HEK293 (cell line): ENCODE data around the gene SAMD11.

Experiments used
- MZF1 ChIP-seq: fragments of 450-650 bp; formaldehyde crosslinking; IDR thresholded peaks from 2 replicates; pipeline ENCODE4 v1.5.1; 2017; ENCODE audit warnings: missing biosample characterization, missing genetic modification characterization, borderline replicate concordance
- REPIN1 ChIP-seq: fragments of 450-650 bp; formaldehyde crosslinking; IDR thresholded peaks from 2 replicates; pipeline ENCODE4 v1.5.1; 2017; ENCODE audit warnings: missing biosample characterization, missing genetic modification characterization, low read depth
- TSHZ1 ChIP-seq: fragments of 450-650 bp; formaldehyde crosslinking; IDR thresholded peaks from 2 replicates; pipeline ENCODE4 v1.5.1; 2016; ENCODE audit warnings: missing biosample characterization, missing genetic modification characterization, borderline replicate concordance
- YY1 ChIP-seq: fragments of 450-650 bp; formaldehyde crosslinking; IDR thresholded peaks from 2 replicates; pipeline ENCODE4 v1.5.1; 2018; ENCODE audit warnings: missing biosample characterization, missing genetic modification characterization
- ZBTB11 ChIP-seq: fragments of 450-650 bp; formaldehyde crosslinking; conservative IDR thresholded peaks from 2 replicates; pipeline ENCODE4 v1.5.1; 2016; ENCODE audit warnings: low read depth, missing biosample characterization, missing genetic modification characterization
- ZBTB21 ChIP-seq: fragments of 450-650 bp; formaldehyde crosslinking; IDR thresholded peaks from 2 replicates; pipeline ENCODE4 v1.5.1; 2017; ENCODE audit warnings: missing biosample characterization, missing genetic modification characterization
- ZBTB8A ChIP-seq: fragments of 450-650 bp; formaldehyde crosslinking; IDR thresholded peaks from 2 replicates; pipeline ENCODE4 v1.5.1; 2016; ENCODE audit warnings: missing biosample characterization, missing genetic modification characterization
- ZNF2 ChIP-seq: fragments of 450-650 bp; formaldehyde crosslinking; IDR thresholded peaks from 2 replicates; pipeline ENCODE4 v1.5.1; 2016; ENCODE audit warnings: missing biosample characterization, missing genetic modification characterization
- ZNF214 ChIP-seq: fragments of 450-650 bp; formaldehyde crosslinking; IDR thresholded peaks from 2 replicates; pipeline ENCODE4 v1.5.1; 2017; ENCODE audit warnings: missing biosample characterization, mild to moderate bottlenecking, missing genetic modification characterization, borderline replicate concordance
- ZNF221 ChIP-seq: fragments of 450-650 bp; formaldehyde crosslinking; IDR thresholded peaks from 2 replicates; pipeline ENCODE4 v1.5.1; 2017; ENCODE audit warnings: missing biosample characterization, missing genetic modification characterization, borderline replicate concordance
- ZNF223 ChIP-seq: fragments of 450-650 bp; formaldehyde crosslinking; IDR thresholded peaks from 2 replicates; pipeline ENCODE4 v1.5.1; 2016; ENCODE audit warnings: missing biosample characterization, missing genetic modification characterization
- ZNF239 ChIP-seq: fragments of 450-650 bp; formaldehyde crosslinking; IDR thresholded peaks from 2 replicates; pipeline ENCODE4 v1.5.1; 2016; ENCODE audit warnings: missing biosample characterization, missing genetic modification characterization
- ZNF266 ChIP-seq: fragments of 450-650 bp; formaldehyde crosslinking; IDR thresholded peaks from 2 replicates; pipeline ENCODE4 v1.5.1; 2016; ENCODE audit warnings: missing biosample characterization, missing genetic modification characterization, low read depth
- ZNF280D ChIP-seq: fragments of 450-650 bp; formaldehyde crosslinking; IDR thresholded peaks from 2 replicates; pipeline ENCODE4 v1.5.1; 2016; ENCODE audit warnings: missing biosample characterization, missing genetic modification characterization
- ZNF394 ChIP-seq: fragments of 450-650 bp; formaldehyde crosslinking; IDR thresholded peaks from 2 replicates; pipeline ENCODE4 v1.5.1; 2016; ENCODE audit warnings: missing biosample characterization, missing genetic modification characterization, mild to moderate bottlenecking, moderate library complexity, borderline replicate concordance
- ZNF398 ChIP-seq: fragments of 450-650 bp; formaldehyde crosslinking; IDR thresholded peaks from 2 replicates; pipeline ENCODE4 v1.5.1; 2017; ENCODE audit warnings: missing biosample characterization, missing genetic modification characterization
- ZNF473 ChIP-seq: fragments of 450-650 bp; formaldehyde crosslinking; IDR thresholded peaks from 2 replicates; pipeline ENCODE4 v1.5.1; 2017; ENCODE audit warnings: missing biosample characterization, missing genetic modification characterization
- ZNF548 ChIP-seq: fragments of 450-650 bp; formaldehyde crosslinking; IDR thresholded peaks from 2 replicates; pipeline ENCODE4 v1.5.1; 2016; ENCODE audit warnings: missing biosample characterization, missing genetic modification characterization
- ZNF626 ChIP-seq: fragments of 450-650 bp; sonication (Bioruptor Pico); formaldehyde crosslinking; IDR thresholded peaks from 2 replicates; pipeline ENCODE4 v1.5.1; 2018; ENCODE audit warnings: missing biosample characterization, missing genetic modification characterization, inconsistent platforms
- ZNF654 ChIP-seq: fragments of 450-650 bp; formaldehyde crosslinking; IDR thresholded peaks from 2 replicates; pipeline ENCODE4 v1.5.1; 2016; ENCODE audit warnings: low read depth, missing biosample characterization, missing genetic modification characterization
- ZNF670 ChIP-seq: fragments of 450-650 bp; formaldehyde crosslinking; IDR thresholded peaks from 2 replicates; pipeline ENCODE4 v1.5.1; 2016; ENCODE audit warnings: missing biosample characterization, missing genetic modification characterization, low read depth
- ZSCAN18 ChIP-seq: fragments of 450-650 bp; formaldehyde crosslinking; IDR thresholded peaks from 2 replicates; pipeline ENCODE4 v1.5.1; 2016; ENCODE audit warnings: missing biosample characterization, missing genetic modification characterization
- ZSCAN30 ChIP-seq: fragments of 450-650 bp; IDR thresholded peaks from 2 replicates; pipeline ENCODE4 v1.5.1; 2018; ENCODE audit warnings: missing biosample characterization, mild to moderate bottlenecking, missing genetic modification characterization, moderate library complexity
- ZXDB ChIP-seq: fragments of 450-650 bp; formaldehyde crosslinking; IDR thresholded peaks from 2 replicates; pipeline ENCODE4 v1.5.1; 2016; ENCODE audit warnings: missing biosample characterization, missing genetic modification characterization

Gene SAMD11

GRCh38 chr1:936348-937264 lies 12.9 kb downstream of the SAMD11 start (continued):
- TF ChIP-seq ZSCAN18 (tag by site-specific recombination) (no peak), ZNF223 (tag by site-specific recombination) (no peak), ZXDB (tag by site-specific recombination) (no peak), ZNF221 (tag by site-specific recombination) (no peak), ZBTB11 (no peak), ZNF626 (tag by site-specific recombination) (no peak), REPIN1 (tag by site-specific recombination) (no peak), ZNF394 (no peak), MZF1 (tag by site-specific recombination) (no peak), ZNF214 (no peak), TSHZ1 (tag by site-specific recombination) (no peak), ZNF670 (tag by site-specific recombination) (no peak), ZNF266 (tag by site-specific recombination) (no peak), ZNF239 (tag by site-specific recombination) (no peak), ZNF280D (tag by site-specific recombination) (no peak), ZNF548 (no peak), ZNF2 (tag by site-specific recombination) (no peak), ZBTB21 (no peak), ZSCAN30 (no peak), ZBTB8A (tag by site-specific recombination) (peak; percentile 35; the same call in 1 of the 2 replicates), YY1 (tag by site-specific recombination) (0 out of 2 replicates have a peak, but pooled peaks have one; percentile 18), ZNF473 (tag by site-specific recombination) (no peak), ZNF398 (tag by site-specific recombination) (no peak), ZNF654 (no peak)
